Measurements from ENCODE around the gene PRM3.

Gene PRM3

DNA sequence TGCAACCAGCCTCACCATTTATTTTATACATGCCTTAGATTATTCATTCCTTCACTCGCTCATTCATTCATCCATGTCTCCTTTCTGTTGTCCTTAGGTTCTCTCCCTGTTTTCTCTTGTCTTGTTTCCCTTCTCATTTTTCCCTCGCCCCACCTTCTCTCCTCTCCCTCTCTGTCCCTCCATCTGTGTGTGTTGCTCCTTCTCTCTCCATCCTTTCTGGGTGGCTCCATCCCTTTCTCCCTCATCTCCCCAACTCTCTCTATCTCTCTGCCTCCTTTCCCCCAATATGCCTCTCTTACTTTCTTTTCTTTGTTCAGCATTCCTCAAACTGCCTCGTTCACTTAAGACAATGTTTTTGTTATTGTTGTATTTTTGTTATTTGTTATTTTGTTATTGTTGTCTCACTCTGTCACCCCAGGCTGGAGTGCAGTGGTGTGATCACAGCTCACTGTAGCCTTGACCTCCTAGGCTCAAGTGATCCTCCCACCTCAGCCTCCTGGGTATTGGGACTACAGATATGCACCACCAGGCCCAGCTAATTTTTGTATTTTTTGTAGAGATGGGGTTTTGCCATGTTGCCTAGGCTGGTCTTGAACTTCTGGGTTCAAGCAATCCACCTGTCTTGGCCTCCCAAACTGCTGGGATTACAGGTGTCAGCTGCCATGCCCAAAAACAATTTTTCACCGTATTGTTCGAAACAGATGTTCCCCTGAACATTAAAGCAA is 31.8 kb downstream of the PRM3 start:
- no peaks in the 10 kb centered on the region for H3K27me3 ChIP-seq (ENCODE audit: control insufficient read depth, insufficient read depth, low read length)
- H3K27ac ChIP-seq (ENCODE audit: low read length) = no peak overlapping the region
- no peak overlapping the region for H3K4me3 ChIP-seq (ENCODE audit: low read length)
- no peaks in the 10 kb centered on the region for H3K9me3 ChIP-seq (ENCODE audit: control insufficient read depth, low read depth, low read length)
- no peaks in the 10 kb centered on the region for H3K4me1 ChIP-seq (ENCODE audit: control insufficient read depth, low read depth, low read length)
- no peak overlapping the region for H3K9ac ChIP-seq (ENCODE audit: low read length)
- no peaks in the 10 kb centered on the region for H3K36me3 ChIP-seq (ENCODE audit: control insufficient read depth, low read depth, low read length)

DNA sequence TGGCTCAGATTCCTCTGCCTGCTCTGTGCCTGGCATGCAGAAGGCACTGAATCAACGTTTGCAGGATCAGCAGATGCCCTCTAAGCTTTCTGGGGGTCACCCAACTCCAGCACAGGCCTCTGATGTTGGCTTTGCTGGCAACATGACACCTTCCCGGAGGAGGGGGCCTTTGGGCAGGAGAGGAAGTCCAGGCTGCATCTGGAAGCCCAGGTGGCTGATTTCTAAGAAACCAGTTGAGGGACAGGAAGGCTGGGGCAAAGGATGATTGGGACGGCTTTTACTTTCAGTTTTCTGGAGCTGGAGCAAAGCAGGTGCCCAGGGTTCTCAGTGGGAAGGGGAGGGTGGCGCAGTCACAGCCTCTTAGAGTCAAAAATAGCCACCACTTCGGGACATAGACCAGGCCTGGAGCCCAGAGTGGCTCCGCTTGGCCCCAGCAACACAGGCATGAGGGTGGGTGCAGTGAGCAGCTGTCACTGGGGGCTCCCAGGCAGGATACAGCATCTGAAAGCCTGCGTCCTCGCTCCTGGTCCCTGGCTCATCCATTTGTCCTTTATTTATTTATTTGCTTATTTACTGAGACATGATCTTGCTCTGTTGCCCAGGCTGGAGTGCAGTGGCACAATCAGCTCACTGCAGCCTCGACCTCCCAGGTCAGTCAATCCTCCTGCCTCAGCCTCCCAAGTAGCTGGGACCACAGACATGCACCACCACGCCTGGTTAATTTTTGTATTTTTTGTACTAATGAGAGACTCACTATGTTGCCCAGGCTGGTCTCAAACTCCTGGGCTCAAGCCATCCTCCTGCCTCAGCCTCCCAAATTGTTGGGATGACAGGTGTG is 32.6 kb downstream of the PRM3 start:
- no peak overlapping the region for H3K4me3 ChIP-seq (ENCODE audit: low read length)
- H3K4me1 ChIP-seq (ENCODE audit: control insufficient read depth, low read depth, low read length) = no peaks in the 10 kb centered on the region
- H3K27ac ChIP-seq (ENCODE audit: low read length) = no peak overlapping the region
- no peak overlapping the region for H3K9ac ChIP-seq (ENCODE audit: low read length)
- H3K36me3 ChIP-seq (ENCODE audit: control insufficient read depth, low read depth, low read length) = no peaks in the 10 kb centered on the region
- H3K9me3 ChIP-seq (ENCODE audit: control insufficient read depth, low read depth, low read length) = no peaks in the 10 kb centered on the region
- H3K27me3 ChIP-seq (ENCODE audit: control insufficient read depth, insufficient read depth, low read length) = no peaks in the 10 kb centered on the region

DNA sequence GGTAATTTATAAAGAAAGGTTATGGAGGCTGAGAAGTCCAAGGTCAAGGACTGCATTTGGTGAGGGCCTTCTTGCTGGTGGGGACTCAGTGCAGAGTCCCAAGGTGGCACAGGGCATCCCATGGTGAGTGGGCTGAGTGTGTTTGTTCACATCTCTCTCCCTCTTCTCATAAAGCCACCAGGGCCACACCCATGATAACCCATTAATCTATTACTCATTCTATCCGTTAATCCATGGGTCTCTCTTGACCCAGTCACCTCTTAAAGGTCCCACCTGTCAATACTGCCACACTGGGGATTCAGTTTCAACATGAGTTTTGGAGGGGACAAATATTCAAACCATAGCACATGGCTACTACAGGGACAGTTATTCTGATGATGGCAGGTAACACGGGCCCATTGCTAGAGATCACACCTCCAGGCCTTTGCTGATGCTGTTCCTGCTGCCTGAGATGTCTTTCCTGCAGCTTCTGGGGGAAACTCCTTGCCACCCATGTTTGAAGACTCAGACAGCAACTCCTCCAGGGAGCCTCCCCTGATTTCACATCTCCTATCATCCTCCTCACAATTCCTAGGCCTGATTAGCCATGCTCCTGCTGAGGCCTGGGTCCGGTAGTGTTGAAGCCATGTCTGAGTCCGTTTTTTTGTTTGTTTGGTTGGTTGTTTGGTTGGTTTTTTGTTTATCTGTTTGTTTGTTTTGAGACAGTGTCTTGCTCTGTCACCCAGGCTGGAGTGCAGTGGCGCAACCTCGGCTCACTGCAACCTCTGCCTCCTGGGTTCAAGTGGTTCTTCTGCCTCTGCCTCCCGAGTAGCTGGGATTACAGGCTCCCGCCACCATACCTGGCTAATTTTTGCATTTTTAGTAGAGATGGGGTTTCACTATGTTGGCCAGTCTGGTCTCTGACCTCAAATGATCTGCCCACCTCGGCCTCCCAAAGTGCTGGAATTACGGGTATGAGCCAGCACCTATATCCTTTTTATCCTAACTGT is 33.5 kb downstream of the PRM3 start:
- H3K9me3 ChIP-seq (ENCODE audit: control insufficient read depth, low read depth, low read length) = no peaks in the 10 kb centered on the region
- H3K36me3 ChIP-seq (ENCODE audit: control insufficient read depth, low read depth, low read length) = no peaks in the 10 kb centered on the region
- no peak overlapping the region for H3K9ac ChIP-seq (ENCODE audit: low read length)
- H3K27ac ChIP-seq (ENCODE audit: low read length) = no peak overlapping the region
- no peak overlapping the region for H3K4me3 ChIP-seq (ENCODE audit: low read length)
- H3K27me3 ChIP-seq (ENCODE audit: control insufficient read depth, insufficient read depth, low read length) = no peaks in the 10 kb centered on the region
- no peaks in the 10 kb centered on the region for H3K4me1 ChIP-seq (ENCODE audit: control insufficient read depth, low read depth, low read length)

DNA sequence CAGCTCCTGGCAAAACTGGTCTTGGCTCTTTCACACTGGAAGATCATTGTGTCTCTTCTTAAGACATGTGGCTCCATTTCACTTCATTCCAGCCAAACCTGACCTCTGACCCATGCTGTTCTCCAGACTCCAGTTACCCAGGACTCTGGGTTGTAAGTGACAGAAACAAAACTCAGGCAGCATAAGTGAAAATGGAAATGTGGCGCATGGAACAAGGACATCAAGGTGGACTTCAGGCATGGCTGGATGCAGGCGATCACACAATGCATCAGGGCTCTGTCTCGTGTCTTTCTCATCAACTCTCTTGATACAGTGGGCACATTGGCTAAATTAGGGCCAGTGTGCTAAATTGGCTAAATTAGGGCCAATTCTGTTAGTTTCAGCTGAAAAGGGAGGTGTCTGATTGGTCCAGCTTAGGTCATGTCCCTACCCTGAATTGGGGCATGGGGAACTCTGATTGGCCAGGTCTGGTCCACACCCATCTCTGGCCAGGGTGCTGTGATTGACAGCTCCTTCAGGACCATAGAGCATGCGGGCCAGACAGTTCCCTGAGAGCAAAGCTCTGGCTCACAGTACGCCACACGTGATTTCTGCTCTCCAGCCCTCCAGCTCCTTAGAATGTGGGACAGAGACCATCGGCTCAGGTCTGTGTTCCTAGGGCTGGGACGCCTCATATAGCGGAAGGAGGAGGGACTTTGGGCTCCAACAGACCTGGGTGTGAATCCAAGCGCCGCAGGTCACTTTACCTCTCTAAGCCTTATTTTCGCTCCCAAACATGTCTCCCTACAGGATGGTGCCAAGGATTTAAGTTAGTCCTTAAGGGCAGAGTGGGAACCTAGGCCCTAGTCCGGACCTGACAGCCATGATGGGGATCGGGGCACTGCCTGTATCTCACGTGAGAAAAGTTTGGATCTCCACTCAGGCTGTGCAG is 34.9 kb downstream of the PRM3 start:
- H3K4me1 ChIP-seq (ENCODE audit: control insufficient read depth, low read depth, low read length) = no peaks in the 10 kb centered on the region
- H3K9me3 ChIP-seq (ENCODE audit: control insufficient read depth, low read depth, low read length) = no peaks in the 10 kb centered on the region
- H3K36me3 ChIP-seq (ENCODE audit: control insufficient read depth, low read depth, low read length) = no peaks in the 10 kb centered on the region
- no peak overlapping the region for H3K27ac ChIP-seq (ENCODE audit: low read length)
- H3K27me3 ChIP-seq (ENCODE audit: control insufficient read depth, insufficient read depth, low read length) = no peaks in the 10 kb centered on the region
- H3K4me3 ChIP-seq (ENCODE audit: low read length) = no peak overlapping the region
- no peak overlapping the region for H3K9ac ChIP-seq (ENCODE audit: low read length)

DNA sequence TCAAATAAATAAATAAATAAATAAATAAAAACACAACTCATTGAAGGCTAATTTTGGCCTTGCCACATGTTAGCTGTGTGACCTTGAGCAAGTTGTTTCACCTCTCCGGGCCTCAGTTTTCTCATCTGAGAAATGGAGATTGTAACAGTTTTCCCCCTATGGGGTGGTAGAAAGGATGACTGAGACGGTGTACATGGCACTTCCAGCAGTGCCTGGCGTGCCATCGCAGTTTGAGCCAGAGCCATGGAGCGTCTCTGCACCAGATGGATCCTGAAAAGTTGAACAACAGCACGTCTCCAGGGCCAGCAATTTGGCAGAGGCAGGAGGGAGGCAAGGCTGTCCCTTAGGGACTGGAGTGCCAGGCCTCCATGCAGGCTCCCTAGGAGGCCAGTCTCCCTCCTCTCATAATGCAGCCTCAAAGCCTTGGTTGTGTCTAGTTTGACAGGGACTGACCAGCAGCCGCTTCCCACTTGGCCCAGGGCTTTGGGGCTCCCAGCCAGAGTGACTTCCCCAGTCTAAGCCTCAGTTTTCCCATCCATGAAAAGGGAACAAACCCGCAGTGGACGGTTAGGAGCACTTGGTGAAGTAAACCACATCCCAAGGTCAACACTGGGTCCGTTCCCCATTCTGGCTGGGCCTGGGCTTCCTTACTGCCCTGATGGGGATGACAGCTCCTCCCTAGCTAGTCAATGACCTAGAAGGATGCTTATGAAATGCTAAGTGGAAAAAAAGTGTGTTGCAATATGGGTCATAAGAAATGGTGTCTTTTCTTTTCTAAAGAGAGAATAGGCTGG is 36.8 kb downstream of the PRM3 start:
- no peaks in the 10 kb centered on the region for H3K9me3 ChIP-seq (ENCODE audit: control insufficient read depth, low read depth, low read length)
- H3K27me3 ChIP-seq (ENCODE audit: control insufficient read depth, insufficient read depth, low read length) = no peaks in the 10 kb centered on the region
- H3K4me3 ChIP-seq (ENCODE audit: low read length) = no peak overlapping the region
- H3K27ac ChIP-seq (ENCODE audit: low read length) = no peak overlapping the region
- no peaks in the 10 kb centered on the region for H3K4me1 ChIP-seq (ENCODE audit: control insufficient read depth, low read depth, low read length)
- no peaks in the 10 kb centered on the region for H3K36me3 ChIP-seq (ENCODE audit: control insufficient read depth, low read depth, low read length)
- no peak overlapping the region for H3K9ac ChIP-seq (ENCODE audit: low read length)

DNA sequence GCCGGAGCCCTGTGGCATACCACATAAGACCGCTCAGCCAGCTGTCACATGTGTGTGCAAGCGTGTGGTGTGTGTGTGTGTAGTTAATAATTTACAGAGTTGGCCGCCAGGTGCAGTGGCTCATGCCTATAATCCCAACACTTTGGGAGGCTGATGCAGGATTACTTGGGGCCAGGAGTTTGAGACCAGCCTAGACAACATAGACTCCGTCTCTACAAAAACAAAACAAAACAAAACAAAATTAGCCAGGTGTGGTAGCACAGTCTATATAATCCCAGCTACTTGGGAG is 37.8 kb downstream of the PRM3 start:
- H3K27me3 ChIP-seq (ENCODE audit: control insufficient read depth, insufficient read depth, low read length) = no peaks in the 10 kb centered on the region
- no peaks in the 10 kb centered on the region for H3K9me3 ChIP-seq (ENCODE audit: control insufficient read depth, low read depth, low read length)
- no peak overlapping the region for H3K4me3 ChIP-seq (ENCODE audit: low read length)
- H3K9ac ChIP-seq (ENCODE audit: low read length) = no peak overlapping the region
- H3K36me3 ChIP-seq (ENCODE audit: control insufficient read depth, low read depth, low read length) = no peaks in the 10 kb centered on the region
- no peaks in the 10 kb centered on the region for H3K4me1 ChIP-seq (ENCODE audit: control insufficient read depth, low read depth, low read length)
- no peak overlapping the region for H3K27ac ChIP-seq (ENCODE audit: low read length)

DNA sequence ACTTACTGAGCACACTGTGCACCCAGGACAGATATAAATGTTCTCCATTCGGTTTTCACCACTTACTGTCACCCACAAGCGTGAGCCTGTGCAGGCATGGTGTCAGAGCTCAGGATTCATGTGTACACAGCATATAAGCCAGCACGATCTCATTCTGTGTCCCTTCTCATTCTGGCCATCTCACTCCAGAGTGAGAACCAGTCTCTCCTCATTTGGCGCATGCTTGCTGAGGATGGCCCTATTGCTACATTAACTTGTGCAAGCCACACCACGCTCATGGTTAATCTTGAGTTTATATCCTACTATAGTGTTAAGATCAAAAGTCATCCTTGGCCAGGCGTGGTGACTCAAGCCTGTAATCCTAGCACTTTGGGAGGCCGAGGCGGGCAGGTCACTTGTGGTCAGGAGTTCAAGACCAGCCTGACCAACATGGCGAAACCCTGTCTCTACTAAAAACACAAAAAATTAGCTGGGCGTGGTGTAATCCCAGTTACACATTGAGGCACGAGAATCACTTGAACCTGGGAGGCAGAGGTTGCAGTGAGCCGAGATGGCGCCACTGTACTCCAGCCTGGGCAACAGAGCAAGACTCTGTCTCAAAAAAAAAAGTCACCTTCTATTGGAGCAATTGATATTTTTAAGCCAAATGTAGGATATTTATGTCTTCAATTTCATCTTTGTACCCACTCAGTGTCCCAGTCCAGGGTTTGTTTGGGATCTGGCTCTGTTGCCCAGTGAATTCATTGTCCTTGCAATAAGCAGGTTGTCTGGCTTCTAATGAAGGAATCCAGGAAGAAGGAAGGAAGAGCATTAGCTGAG is 38.3 kb downstream of the PRM3 start:
- no peak overlapping the region for H3K4me3 ChIP-seq (ENCODE audit: low read length)
- no peaks in the 10 kb centered on the region for H3K27me3 ChIP-seq (ENCODE audit: control insufficient read depth, insufficient read depth, low read length)
- no peaks in the 10 kb centered on the region for H3K4me1 ChIP-seq (ENCODE audit: control insufficient read depth, low read depth, low read length)
- H3K9ac ChIP-seq (ENCODE audit: low read length) = no peak overlapping the region
- H3K27ac ChIP-seq (ENCODE audit: low read length) = no peak overlapping the region
- H3K9me3 ChIP-seq (ENCODE audit: control insufficient read depth, low read depth, low read length) = no peaks in the 10 kb centered on the region
- H3K36me3 ChIP-seq (ENCODE audit: control insufficient read depth, low read depth, low read length) = no peaks in the 10 kb centered on the region

DNA sequence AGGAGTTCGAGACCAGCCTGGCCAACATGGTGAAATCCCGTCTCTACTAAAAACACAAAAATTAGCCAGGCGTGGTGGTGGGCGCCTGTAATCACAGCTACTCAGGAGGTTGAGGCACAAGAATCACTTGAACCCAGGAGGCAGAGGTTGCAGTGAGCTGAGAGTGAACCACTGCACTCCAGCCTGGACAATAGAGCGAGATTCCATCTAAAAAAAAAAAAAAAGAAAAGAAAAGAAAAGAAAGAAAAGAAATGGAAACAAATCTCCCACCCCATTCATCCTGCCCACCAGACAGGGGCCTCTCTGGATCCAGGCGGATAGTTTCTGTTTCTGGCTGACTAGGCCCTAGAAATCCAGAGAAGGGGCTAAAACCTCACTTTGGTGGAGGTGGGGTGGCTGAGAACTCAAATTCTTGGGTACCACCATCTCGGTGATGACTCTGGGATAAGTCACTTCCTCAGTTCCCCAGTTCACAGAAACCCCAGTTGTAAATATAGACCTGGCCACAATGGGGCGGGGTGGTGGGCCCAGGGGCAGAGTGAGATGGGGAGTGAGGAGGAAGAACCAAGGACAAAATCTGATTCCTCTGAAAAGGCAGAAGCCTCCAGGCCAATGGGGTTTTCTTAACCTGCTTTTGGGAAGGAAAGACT is 39.6 kb downstream of the PRM3 start:
- Histone ChIP-seq H3K9ac (ENCODE audit: low read length) (no peak overlapping the region), H3K4me3 (ENCODE audit: low read length) (no peak overlapping the region), H3K9me3 (ENCODE audit: control insufficient read depth, low read depth, low read length) (no peaks in the 10 kb centered on the region), H3K4me1 (ENCODE audit: control insufficient read depth, low read depth, low read length) (no peaks in the 10 kb centered on the region), H3K36me3 (ENCODE audit: control insufficient read depth, low read depth, low read length) (no peaks in the 10 kb centered on the region), H3K27ac (ENCODE audit: low read length) (no peak overlapping the region), H3K27me3 (ENCODE audit: control insufficient read depth, insufficient read depth, low read length) (no peaks in the 10 kb centered on the region)

DNA sequence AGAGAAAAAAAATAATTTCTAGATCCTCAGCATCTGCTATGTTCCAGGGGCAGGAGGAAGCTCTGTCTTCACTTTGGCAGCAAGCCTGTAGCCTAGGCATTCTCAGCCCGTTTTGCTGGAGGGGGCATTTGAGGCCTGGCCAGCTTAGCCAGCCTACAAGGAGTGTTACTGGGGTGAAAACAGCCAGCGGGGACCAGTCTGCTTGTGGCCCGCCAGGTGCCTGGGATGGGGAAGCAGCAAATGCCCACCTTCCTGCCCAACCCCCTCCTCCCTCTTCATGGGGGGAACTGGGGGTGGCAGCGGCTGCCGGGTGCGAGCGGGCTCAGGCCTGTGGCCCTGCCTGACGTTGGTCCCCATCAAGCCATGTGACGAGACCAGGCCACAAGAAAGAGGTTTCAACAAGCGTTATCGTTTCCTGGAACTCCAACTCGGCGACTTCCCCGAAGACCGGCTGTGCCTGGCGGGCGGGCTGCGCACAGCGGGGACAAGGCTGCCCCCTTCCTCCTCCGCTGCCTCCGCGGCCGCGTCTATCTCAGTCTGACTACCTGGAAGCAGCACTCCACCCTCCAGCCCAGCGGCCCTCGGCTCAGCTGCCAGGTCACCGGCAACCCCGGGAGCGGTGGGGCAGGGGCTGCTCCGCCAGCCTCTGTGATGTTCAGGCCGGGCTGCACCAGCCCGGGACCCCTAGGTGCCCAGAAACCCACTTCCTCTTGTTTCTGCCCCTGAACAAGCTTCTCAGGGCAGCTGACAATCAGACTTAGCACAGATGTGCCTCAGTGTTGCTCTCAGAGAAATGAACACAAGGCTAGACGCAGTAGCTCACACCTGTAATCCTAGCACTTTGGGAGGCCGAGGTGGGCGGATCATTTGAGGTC is 40.3 kb downstream of the PRM3 start:
- H3K4me1 ChIP-seq (ENCODE audit: control insufficient read depth, low read depth, low read length) = no peaks in the 10 kb centered on the region
- H3K9me3 ChIP-seq (ENCODE audit: control insufficient read depth, low read depth, low read length) = no peaks in the 10 kb centered on the region
- H3K4me3 ChIP-seq (ENCODE audit: low read length) = no peak overlapping the region
- no peak overlapping the region for H3K9ac ChIP-seq (ENCODE audit: low read length)
- no peaks in the 10 kb centered on the region for H3K27me3 ChIP-seq (ENCODE audit: control insufficient read depth, insufficient read depth, low read length)
- no peak overlapping the region for H3K27ac ChIP-seq (ENCODE audit: low read length)
- H3K36me3 ChIP-seq (ENCODE audit: control insufficient read depth, low read depth, low read length) = no peaks in the 10 kb centered on the region

Data from iPS-18a (cell line).